ENCODE data around the gene RNF222.

GRCh38 chr17:8418471-8418870, 20.8 kb upstream of the RNF222 start:
- no peak for TF ChIP-seq EZH2 (IDR thresholded peaks at IDR 0.05; ENCODE audit: insufficient read depth, low read length)
- TF ChIP-seq CTCF (IDR thresholded peaks at IDR 0.05; ENCODE audit: insufficient read depth, low read depth, low read length), result no peak
